ENCODE data around the gene IL2. TPM values are rescaled to one million over a fixed set of nuclear protein-coding genes. Genes with fewer than 3 reads are reported as not detected.

The IL2 gene
- polyA plus RNA-seq, 1 experiment, result not detected

GRCh38 chr4:122475233-122475632, 18.7 kb upstream of the IL2 start:
- Histone ChIP-seq H3K9me3 (ENCODE audit: control insufficient read depth, insufficient read depth, low read length) (no peaks in the 10 kb centered on the region), H3K4me3 (ENCODE audit: low read depth, low read length) (no peak overlapping the region), H3K27ac (ENCODE audit: low read depth, low read length) (no peak overlapping the region), H3K27me3 (ENCODE audit: control insufficient read depth, insufficient read depth, low read length) (no peaks in the 10 kb centered on the region)
- TF ChIP-seq CTCF (IDR thresholded peaks at IDR 0.05; ENCODE audit: low read depth, low read length), result no peak
- ChIA-PET CTCF (no interaction called here), POLR2A (no interaction called here)
- DNase-seq (ENCODE audit: low read depth, low spot score), result no peak

- POLR2A ChIA-PET, result no interaction called here
- H3K9me3 ChIP-seq (ENCODE audit: control insufficient read depth, insufficient read depth, low read length), result no peaks in the 10 kb centered on the region
- no peak overlapping the region for H3K27ac ChIP-seq (ENCODE audit: low read depth, low read length)
- DNase-seq (ENCODE audit: low read depth, low spot score), result no peak
- no peak for TF ChIP-seq CTCF (IDR thresholded peaks at IDR 0.05; ENCODE audit: low read depth, low read length)
- H3K27me3 ChIP-seq (ENCODE audit: control insufficient read depth, insufficient read depth, low read length), result no peaks in the 10 kb centered on the region
- no peak overlapping the region for H3K4me3 ChIP-seq (ENCODE audit: low read depth, low read length)
- CTCF ChIA-PET, result no interaction called here
Measured at GRCh38 chr4:122469457-122469856, 12.9 kb upstream of the IL2 start.

GRCh38 chr4:122458625-122459024, 2.1 kb upstream of the IL2 start:
- POLR2A ChIA-PET, result no interaction called here
- CTCF ChIA-PET, result no interaction called here
- H3K27ac ChIP-seq (ENCODE audit: low read depth, low read length), result no peak overlapping the region
- no peak overlapping the region for H3K4me3 ChIP-seq (ENCODE audit: low read depth, low read length)
- H3K27me3 ChIP-seq (ENCODE audit: control insufficient read depth, insufficient read depth, low read length), result no peaks in the 10 kb centered on the region
- no peak for DNase-seq (ENCODE audit: low read depth, low spot score)
- H3K9me3 ChIP-seq (ENCODE audit: control insufficient read depth, insufficient read depth, low read length), result no peaks in the 10 kb centered on the region
- TF ChIP-seq CTCF (IDR thresholded peaks at IDR 0.05; ENCODE audit: low read depth, low read length), result no peak

GRCh38 chr4:122453384-122453995, 3.0 kb downstream of the IL2 start:
- no peaks in the 10 kb centered on the region for H3K27me3 ChIP-seq (ENCODE audit: control insufficient read depth, insufficient read depth, low read length)
- no peaks in the 10 kb centered on the region for H3K9me3 ChIP-seq (ENCODE audit: control insufficient read depth, insufficient read depth, low read length)
- ChIA-PET CTCF (no interaction called here), POLR2A (no interaction called here)
- DNase-seq (ENCODE audit: low read depth, low spot score), result no peak
- no peak for TF ChIP-seq CTCF (IDR thresholded peaks at IDR 0.05; ENCODE audit: low read depth, low read length)
- no peak overlapping the region for H3K4me3 ChIP-seq (ENCODE audit: low read depth, low read length)
- no peak overlapping the region for H3K27ac ChIP-seq (ENCODE audit: low read depth, low read length)

- ChIA-PET CTCF (no interaction called here), POLR2A (no interaction called here)
- H3K27me3 ChIP-seq (ENCODE audit: control insufficient read depth, insufficient read depth, low read length), result no peaks in the 10 kb centered on the region
Measured at GRCh38 chr4:122450847-122451246, 5.7 kb downstream of the IL2 start.

More at GRCh38 chr4:122450847-122451246, 5.7 kb downstream of the IL2 start:
- DNase-seq (ENCODE audit: low read depth, low spot score), result no peak
- no peaks in the 10 kb centered on the region for H3K9me3 ChIP-seq (ENCODE audit: control insufficient read depth, insufficient read depth, low read length)
- H3K27ac ChIP-seq (ENCODE audit: low read depth, low read length), result no peak overlapping the region
- H3K4me3 ChIP-seq (ENCODE audit: low read depth, low read length), result no peak overlapping the region
- peak; percentile 30 for TF ChIP-seq CTCF (IDR thresholded peaks at IDR 0.05; ENCODE audit: low read depth, low read length)

All from AG04450 (cell line).